Right atrium auricular region (tissue), 2 donors: Measurements from ENCODE around the gene ALDH3B1. TPM values are rescaled to one million over a fixed set of nuclear protein-coding genes. Genes with fewer than 3 reads are reported as not detected.
"Not testable (repeated sequence)": the region's sequence is repeated elsewhere in the genome, so short reads cannot be mapped to it uniquely, and the experiment has no call there.

Source experiments
- DNase-seq: peaks from one replicate; pipeline ENCODE4 v3.0.0-alpha.2; 2019; ENCODE audit warnings: low spot score
- H3K27ac ChIP-seq, 2 donors: fragments of 200-600 bp; sonication (generic); 1 replicate in 1 of 2; 2 replicates in 1 of 2; pipeline ENCODE4 v1.5.1; 2016 to 2019
- H3K27me3 ChIP-seq, 2 donors: fragments of 200-600 bp; sonication (generic); one replicate each; pipeline versions ENCODE4 v1.5.1 to v1.6.0; 2017 to 2019
- H3K36me3 ChIP-seq: fragments of 200-600 bp; sonication (generic); one replicate; pipeline ENCODE4 v1.5.1; 2016
- H3K4me1 ChIP-seq, 2 donors: fragments of 200-600 bp; sonication (generic); one replicate each; pipeline versions ENCODE4 v1.5.1 to v1.6.0; 2017 to 2019
- H3K4me3 ChIP-seq, 2 donors: fragments of 200-600 bp; sonication (generic); 1 replicate in 1 of 2; 2 replicates in 1 of 2; pipeline ENCODE4 v1.5.1; 2017 to 2019; ENCODE audit warnings: mild to moderate bottlenecking in 1 of 2, moderate library complexity in 1 of 2
- H3K9me3 ChIP-seq, 2 donors: fragments of 200-600 bp; sonication (generic); one replicate each; pipeline ENCODE4 v1.5.1; 2019
- total RNA-seq, 2 donors: library from RNA; depleted of rRNA; stranded (reverse); fragments of >200 nt; gene quantifications; one replicate each; pipeline ENCODE4 v1.1.0, GENCODE V29; 2016
- TF ChIP-seq, protein P1 (sequence below), 2 donors: fragments of 200-600 bp; sonication (generic); IDR thresholded peaks; one replicate each; pipeline ENCODE4 v1.5.1; 2019; ENCODE audit warnings: antibody characterized with exemption in 2 of 2

The ALDH3B1 gene, protein sequence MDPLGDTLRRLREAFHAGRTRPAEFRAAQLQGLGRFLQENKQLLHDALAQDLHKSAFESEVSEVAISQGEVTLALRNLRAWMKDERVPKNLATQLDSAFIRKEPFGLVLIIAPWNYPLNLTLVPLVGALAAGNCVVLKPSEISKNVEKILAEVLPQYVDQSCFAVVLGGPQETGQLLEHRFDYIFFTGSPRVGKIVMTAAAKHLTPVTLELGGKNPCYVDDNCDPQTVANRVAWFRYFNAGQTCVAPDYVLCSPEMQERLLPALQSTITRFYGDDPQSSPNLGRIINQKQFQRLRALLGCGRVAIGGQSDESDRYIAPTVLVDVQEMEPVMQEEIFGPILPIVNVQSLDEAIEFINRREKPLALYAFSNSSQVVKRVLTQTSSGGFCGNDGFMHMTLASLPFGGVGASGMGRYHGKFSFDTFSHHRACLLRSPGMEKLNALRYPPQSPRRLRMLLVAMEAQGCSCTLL
- 10 to 100 TPM; 10.5 to 21.6 TPM for total RNA-seq

DNA sequence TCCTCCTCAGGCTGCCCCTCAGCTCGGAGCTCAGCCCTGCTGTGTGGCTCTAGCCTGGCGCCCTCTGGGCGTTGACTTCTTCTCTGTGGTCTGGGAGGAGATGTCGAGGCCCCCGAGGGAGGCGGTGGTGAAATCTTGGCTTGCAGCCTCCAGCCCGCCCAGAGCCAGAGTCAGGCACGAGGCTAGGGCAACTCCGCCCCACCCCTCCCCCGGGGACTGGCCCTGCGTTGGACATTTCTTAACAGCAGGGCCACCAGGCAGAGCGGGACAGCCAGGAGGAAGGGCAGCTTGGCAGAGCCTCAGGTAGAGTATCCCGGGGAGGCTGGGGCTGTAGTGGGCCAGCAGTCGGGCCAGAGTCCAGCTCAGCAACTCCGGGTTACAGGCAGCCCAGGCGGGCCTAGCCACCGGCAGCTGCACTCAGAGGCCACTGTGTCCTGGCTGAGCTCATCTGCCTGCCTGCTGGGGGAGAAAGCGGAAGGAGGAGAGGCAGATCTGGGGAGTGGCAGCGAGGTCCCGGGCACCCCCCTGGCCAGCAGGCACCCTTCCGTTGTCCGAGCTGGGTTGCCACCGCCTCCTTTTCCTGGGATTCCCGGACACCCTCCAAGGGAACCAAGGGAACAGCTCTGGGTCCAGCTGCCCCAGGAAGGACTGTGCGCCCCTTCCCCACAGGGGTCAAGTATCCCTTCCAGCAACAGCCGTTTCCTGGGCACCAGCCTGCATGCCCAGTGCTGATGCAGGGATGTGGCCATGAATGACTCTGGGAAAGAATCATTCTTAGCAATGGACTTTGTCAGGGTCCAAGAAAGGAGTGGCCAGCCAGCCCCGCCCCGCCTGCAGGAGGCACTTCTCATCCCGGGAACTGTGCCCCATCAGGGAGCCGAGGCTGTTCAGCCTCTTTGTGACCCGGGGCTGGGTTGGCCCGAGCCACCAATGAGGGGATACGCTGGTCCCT lies at the start of gene ALDH3B1:
Gene ALDH3B1 (plus strand): TSS at position 238 of the 952 bp plus-strand sequence. CDS start 4,971 bp downstream, outside the sequence.
- H3K27ac ChIP-seq: peak within 1 kb of the TSS; percentile 79 to 80
- H3K9me3 ChIP-seq: no peaks in the 10 kb centered on the region
- no peaks in the 10 kb centered on the region for H3K36me3 ChIP-seq
- TF ChIP-seq, protein P1, sequence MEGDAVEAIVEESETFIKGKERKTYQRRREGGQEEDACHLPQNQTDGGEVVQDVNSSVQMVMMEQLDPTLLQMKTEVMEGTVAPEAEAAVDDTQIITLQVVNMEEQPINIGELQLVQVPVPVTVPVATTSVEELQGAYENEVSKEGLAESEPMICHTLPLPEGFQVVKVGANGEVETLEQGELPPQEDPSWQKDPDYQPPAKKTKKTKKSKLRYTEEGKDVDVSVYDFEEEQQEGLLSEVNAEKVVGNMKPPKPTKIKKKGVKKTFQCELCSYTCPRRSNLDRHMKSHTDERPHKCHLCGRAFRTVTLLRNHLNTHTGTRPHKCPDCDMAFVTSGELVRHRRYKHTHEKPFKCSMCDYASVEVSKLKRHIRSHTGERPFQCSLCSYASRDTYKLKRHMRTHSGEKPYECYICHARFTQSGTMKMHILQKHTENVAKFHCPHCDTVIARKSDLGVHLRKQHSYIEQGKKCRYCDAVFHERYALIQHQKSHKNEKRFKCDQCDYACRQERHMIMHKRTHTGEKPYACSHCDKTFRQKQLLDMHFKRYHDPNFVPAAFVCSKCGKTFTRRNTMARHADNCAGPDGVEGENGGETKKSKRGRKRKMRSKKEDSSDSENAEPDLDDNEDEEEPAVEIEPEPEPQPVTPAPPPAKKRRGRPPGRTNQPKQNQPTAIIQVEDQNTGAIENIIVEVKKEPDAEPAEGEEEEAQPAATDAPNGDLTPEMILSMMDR (IDR thresholded peaks at IDR 0.05): no peak
- H3K27me3 ChIP-seq: no peaks in the 10 kb centered on the region
- H3K4me3 ChIP-seq: peak within 1 kb of the TSS; percentile 16 to 43
- peak; percentile 95 for DNase-seq
- peaks cover 0 to 31% of the 10 kb centered on the region in 2 donors for H3K4me1 ChIP-seq

DNA sequence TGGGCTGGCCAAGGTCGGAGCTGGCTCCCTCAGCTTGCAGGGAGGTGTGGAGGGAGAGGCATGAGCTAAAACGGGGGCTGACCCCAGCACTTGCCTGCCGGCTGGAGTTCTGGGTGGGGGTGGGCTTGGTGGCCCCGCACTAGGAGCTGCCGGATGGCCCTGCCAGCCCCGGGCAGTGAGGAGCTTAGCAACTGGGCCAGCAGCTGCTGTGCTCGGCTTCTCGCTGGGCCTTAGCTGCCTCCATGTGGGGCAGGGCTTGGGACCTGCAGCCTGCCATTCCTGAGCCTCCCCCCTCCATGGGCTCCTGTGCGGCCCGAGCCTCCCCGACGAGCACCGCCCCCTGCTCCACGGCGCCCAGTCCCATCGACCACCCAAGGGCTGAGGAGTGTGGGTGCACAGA lies 46.9 kb upstream of the ALDH3B1 start:
- not testable (repeated sequence) for H3K27ac ChIP-seq, H3K4me1 ChIP-seq

DNA sequence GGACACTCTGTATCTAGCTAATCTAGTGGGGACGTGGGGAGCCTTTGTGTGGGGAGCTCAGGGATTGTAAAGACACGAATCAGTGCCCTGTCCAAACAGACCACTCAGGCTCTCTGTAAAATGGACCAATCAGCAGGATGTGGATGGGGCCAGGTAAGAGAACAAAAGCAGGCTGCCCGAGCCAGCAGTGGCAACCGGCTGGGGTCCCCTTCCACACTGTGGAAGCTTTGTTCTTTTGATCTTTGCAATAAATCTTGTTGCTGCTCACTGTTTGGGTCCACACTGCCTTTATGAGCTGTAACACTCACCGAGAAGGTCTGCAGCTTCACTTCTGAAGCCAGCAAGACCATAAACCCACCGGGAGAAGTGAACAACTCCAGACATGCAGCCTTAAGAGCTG lies 46.2 kb upstream of the ALDH3B1 start:
- not testable (repeated sequence) for H3K4me1 ChIP-seq, DNase-seq, H3K9me3 ChIP-seq, H3K27me3 ChIP-seq, H3K27ac ChIP-seq, H3K36me3 ChIP-seq, H3K4me3 ChIP-seq

More for the DNA sequence above, 46.9 kb upstream of the ALDH3B1 start:
- H3K36me3 ChIP-seq, H3K27me3 ChIP-seq, H3K4me3 ChIP-seq, DNase-seq, H3K9me3 ChIP-seq: not testable (repeated sequence)

DNA sequence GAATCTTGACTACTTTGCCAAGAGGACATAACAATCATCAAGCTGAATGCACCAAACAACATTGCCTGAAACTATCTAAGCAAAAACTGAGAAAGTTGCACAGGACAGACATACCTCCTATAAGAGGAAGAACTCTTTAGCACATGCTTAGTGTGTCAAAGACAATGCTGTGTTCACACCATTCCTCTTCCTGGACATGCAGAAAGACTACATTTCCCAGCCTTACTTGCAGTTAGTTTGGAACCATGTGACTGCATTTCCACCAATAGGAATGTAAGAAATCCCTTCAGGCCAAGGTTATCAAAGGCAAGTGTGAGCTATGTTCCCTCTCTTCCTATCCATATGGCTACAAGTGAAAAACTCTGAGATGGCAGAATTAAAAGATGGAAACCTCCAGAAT lies 45.4 kb upstream of the ALDH3B1 start:
- H3K4me1 ChIP-seq, H3K36me3 ChIP-seq, H3K4me3 ChIP-seq, DNase-seq, H3K27ac ChIP-seq, H3K9me3 ChIP-seq, H3K27me3 ChIP-seq: not testable (repeated sequence)

DNA sequence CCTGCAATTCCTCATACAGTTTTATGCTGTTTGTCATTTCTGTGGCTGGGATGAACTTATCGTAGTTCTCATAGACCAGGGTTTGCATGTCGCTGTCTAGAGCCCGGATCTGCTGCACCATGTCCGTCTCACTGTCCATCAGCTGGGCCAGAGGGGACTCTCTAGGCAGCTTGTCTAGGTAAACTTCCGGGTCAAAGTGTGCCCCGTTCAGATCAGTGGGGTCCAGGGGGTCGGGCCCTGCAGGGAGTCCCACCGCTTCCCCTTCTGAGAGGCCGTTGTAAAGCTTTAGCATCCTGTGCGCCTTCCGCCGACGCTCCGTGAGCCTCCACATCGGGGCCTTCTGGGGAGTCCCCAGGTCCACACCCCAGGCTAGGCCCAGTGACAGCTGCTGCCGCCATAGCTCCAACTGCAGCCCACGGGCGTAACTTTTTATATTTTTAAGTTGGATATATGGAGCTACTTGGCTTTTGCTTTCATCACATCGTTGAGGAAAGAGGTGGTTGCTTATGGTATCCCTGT lies 44.2 kb upstream of the ALDH3B1 start:
- H3K36me3 ChIP-seq, DNase-seq, H3K4me3 ChIP-seq, H3K9me3 ChIP-seq, H3K27ac ChIP-seq, H3K4me1 ChIP-seq, H3K27me3 ChIP-seq: not testable (repeated sequence)

DNA sequence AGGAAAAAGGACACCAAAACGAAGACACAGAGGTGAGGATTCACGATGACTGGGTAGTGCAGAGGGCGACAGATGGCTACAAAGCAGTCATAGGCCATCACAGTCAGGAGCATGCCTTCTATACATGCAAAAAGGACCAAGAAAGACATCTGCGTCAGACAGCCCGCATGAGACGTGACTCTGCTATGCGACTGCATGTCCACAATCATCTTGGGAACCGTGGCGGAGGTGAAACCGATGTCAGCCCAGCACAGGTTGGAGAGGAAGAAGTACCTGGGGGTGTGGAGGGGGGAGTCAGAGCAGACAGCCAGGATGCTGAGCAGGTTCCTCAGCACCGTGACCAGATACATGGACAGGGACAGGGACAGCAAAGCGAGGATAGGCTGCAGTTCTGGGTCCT lies 35.4 kb upstream of the ALDH3B1 start:
- not testable (repeated sequence) for H3K4me3 ChIP-seq, H3K4me1 ChIP-seq, DNase-seq, H3K27ac ChIP-seq, H3K36me3 ChIP-seq, H3K27me3 ChIP-seq, H3K9me3 ChIP-seq

DNA sequence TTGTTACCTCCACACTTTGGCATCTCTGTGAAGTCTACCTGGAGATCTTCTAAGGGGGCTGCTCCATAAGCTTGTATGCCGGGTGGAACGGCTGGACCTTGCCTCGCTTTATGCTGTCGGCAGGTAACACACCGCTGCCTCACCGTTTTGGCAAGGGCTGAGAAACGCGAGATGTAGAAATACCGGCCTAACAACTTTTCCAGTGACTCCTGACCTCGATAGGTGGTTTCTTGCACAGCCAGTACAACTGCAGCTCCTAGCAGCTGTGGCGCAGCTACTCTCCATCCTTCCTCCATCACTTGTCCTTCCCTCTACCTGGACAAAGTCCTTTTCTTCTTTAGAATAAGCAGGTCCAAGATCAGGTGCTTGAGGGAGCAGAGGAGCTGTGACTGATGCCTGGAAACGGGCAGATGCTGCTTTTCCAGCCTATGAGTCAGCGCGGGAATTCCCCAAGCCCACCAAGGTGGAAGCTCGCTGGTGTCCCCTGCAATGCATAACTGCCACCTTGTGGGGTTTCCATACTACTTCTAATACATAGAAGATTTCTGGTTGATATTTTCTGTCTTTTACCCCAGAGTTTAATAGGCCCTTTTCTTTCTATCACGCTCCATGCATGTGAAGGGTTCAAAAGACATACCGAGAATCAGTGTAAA lies 31.2 kb upstream of the ALDH3B1 start:
- not testable (repeated sequence) for DNase-seq, H3K27me3 ChIP-seq, H3K27ac ChIP-seq, H3K4me3 ChIP-seq, H3K4me1 ChIP-seq, H3K9me3 ChIP-seq, H3K36me3 ChIP-seq

DNA sequence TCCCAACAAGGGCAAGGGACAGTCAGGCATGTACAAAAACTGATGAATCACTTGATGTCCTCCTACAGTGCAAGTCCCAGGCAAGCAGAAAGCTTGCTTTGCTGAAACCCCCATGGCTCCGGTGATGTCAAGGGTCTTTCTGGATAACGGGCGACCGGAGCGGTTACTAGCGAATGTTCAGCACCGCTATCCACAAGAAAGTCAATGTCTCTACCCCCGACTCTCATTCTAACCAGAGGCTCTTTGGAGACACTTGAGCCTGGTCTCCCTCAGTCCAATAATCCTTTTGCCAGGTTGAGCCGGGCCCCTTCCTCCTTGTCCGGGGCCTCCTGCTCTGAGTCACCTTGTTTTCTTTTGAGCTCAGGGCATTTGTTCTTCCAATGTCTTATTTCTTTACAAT lies 28.9 kb upstream of the ALDH3B1 start:
- not testable (repeated sequence) for H3K27ac ChIP-seq, H3K4me1 ChIP-seq, DNase-seq, H3K4me3 ChIP-seq, H3K9me3 ChIP-seq, H3K27me3 ChIP-seq, H3K36me3 ChIP-seq

DNA sequence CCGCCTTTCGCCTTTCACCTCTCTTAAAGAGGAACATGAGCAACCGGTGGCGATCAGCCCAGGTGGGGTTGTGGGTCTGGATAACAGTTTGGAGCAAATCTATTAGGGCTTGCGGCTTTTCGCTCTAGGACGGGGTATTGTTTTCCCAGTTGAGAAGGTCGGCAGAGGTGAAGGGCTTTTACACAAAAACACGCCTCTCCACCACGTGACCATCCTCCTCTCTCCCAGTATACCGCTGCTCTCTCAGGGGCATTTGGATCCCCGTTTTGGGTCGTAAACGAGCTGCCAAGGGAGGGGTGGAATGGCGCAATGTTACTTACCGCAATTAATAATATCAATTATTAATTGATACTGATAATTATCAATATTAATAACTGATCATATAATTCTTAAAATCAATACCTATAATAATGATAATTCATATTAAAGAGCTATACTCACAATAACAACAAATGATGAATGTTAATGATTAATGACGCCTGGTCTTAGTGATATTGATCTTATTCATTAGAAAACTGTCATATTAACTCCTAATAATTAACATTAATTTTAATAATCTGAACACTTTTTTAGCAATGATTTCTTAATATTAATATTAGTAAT lies 27.8 kb upstream of the ALDH3B1 start:
- DNase-seq, H3K36me3 ChIP-seq, H3K9me3 ChIP-seq, H3K4me1 ChIP-seq, H3K27ac ChIP-seq, H3K4me3 ChIP-seq, H3K27me3 ChIP-seq: not testable (repeated sequence)
